K562 (cell line): Measurements from ENCODE around the gene MARCHF9.

Source experiments
- EGR1 ChIP-seq: fragments of 450-650 bp; conservative IDR thresholded peaks from 2 replicates; pipeline ENCODE4 v1.6.1; 2017; ENCODE audit warnings: mild to moderate bottlenecking
- EP300 ChIP-seq: IDR thresholded peaks from 2 replicates; pipeline ENCODE4 v1.6.1; 2012; ENCODE audit warnings: low read length, improper control_type of control experiment
- FOXA1 ChIP-seq: fragments of 450-650 bp; IDR thresholded peaks from 2 replicates; pipeline ENCODE4 v1.6.1; 2016; ENCODE audit warnings: mild to moderate bottlenecking, borderline replicate concordance
- NFYB ChIP-seq: IDR thresholded peaks from 2 replicates; pipeline ENCODE4 v1.6.1; 2011; ENCODE audit warnings: mild to moderate bottlenecking, moderate library complexity; ENCODE audit not compliant: insufficient read length; ENCODE audit errors: extremely low read depth
- NRF1 ChIP-seq, 2 experiments: fragments of 450-650 bp; IDR thresholded peaks in 1 of 2; conservative IDR thresholded peaks in 1 of 2; 2 replicates each; pipeline ENCODE4 v1.6.1; 2014; ENCODE audit warnings: mild to moderate bottlenecking in 2 of 2
- PHF20 ChIP-seq: fragments of 450-650 bp; IDR thresholded peaks from 2 replicates; pipeline ENCODE4 v1.6.1; 2018; ENCODE audit not compliant: partially characterized antibody
- POLR2A ChIP-seq: fragments of 450-650 bp; conservative IDR thresholded peaks from 2 replicates; pipeline ENCODE4 v1.6.1; 2016
- RFX5 ChIP-seq: IDR thresholded peaks from 2 replicates; pipeline ENCODE4 v1.6.1; 2011; ENCODE audit warnings: low read depth, mild to moderate bottlenecking, improper control_type of control experiment, low read length
- SIN3A ChIP-seq, 2 experiments: fragments of 150-350 bp in 1 of 2; IDR thresholded peaks; 2 replicates each; pipeline ENCODE4 v1.6.1; 2011 to 2016; ENCODE audit warnings: borderline replicate concordance in 2 of 2, low read depth in 2 of 2, low read length in 2 of 2, mild to moderate bottlenecking in 2 of 2, moderate library complexity in 2 of 2; ENCODE audit not compliant: control insufficient read depth in 1 of 2
- ZBED1 ChIP-seq: IDR thresholded peaks from 2 replicates; pipeline ENCODE4 v1.6.1; 2014
- ZBTB26 ChIP-seq: fragments of 450-650 bp; formaldehyde crosslinking; IDR thresholded peaks from 2 replicates; pipeline ENCODE4 v1.4.0; 2022; ENCODE audit warnings: missing genetic modification characterization
- ZNF644 ChIP-seq: fragments of 200-800 bp; sonication (Bioruptor generic); IDR thresholded peaks from 2 replicates; pipeline ENCODE4 v1.6.1; 2016; ENCODE audit warnings: low read depth, missing genetic modification characterization, missing compliant biosample characterization
- TF ChIP-seq, protein P1 (sequence below): fragments of 250-450 bp; sonication (Bioruptor Pico); IDR thresholded peaks from 2 replicates; pipeline ENCODE4 v1.8.0; 2022; ENCODE audit warnings: inconsistent platforms, mild to moderate bottlenecking, moderate library complexity, borderline replicate concordance
- TF ChIP-seq, protein P2 (sequence below), 3 experiments: IDR thresholded peaks in 2 of 3; conservative IDR thresholded peaks in 1 of 3; 2 replicates each; pipeline ENCODE4 v1.5.1; 2011 to 2012; ENCODE audit warnings: low read length in 3 of 3, mild to moderate bottlenecking in 3 of 3, control low read depth in 2 of 3, improper control_type of control experiment in 1 of 3, inconsistent platforms in 1 of 3, low read depth in 1 of 3, mixed read lengths in 1 of 3, moderate library complexity in 1 of 3; ENCODE audit not compliant: insufficient read depth in 2 of 3

GRCh38 chr12:57726884-57727757, 27.8 kb upstream of the MARCHF9 start:
- TF ChIP-seq PHF20 (no peak), ZBTB26 (no peak), EP300 (no peak), SIN3A (IDR thresholded peaks at IDR 0.05; ENCODE audit: borderline replicate concordance in 2 of 2, control insufficient read depth in 1 of 2, low read depth in 2 of 2, low read length in 2 of 2) (no peak), ZNF644 (tag) (no peak), POLR2A (no peak), NRF1 (conservative IDR thresholded peaks at IDR 0.05 in 1 of 2, IDR thresholded peaks at IDR 0.05 in 1 of 2) (no peak), FOXA1 (no peak), EGR1 (no peak), ZBED1 (no peak), RFX5 (no peak), NFYB (no peak)
- TF ChIP-seq, protein P1, sequence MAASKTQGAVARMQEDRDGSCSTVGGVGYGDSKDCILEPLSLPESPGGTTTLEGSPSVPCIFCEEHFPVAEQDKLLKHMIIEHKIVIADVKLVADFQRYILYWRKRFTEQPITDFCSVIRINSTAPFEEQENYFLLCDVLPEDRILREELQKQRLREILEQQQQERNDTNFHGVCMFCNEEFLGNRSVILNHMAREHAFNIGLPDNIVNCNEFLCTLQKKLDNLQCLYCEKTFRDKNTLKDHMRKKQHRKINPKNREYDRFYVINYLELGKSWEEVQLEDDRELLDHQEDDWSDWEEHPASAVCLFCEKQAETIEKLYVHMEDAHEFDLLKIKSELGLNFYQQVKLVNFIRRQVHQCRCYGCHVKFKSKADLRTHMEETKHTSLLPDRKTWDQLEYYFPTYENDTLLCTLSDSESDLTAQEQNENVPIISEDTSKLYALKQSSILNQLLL: no peak
- TF ChIP-seq, protein P2, sequence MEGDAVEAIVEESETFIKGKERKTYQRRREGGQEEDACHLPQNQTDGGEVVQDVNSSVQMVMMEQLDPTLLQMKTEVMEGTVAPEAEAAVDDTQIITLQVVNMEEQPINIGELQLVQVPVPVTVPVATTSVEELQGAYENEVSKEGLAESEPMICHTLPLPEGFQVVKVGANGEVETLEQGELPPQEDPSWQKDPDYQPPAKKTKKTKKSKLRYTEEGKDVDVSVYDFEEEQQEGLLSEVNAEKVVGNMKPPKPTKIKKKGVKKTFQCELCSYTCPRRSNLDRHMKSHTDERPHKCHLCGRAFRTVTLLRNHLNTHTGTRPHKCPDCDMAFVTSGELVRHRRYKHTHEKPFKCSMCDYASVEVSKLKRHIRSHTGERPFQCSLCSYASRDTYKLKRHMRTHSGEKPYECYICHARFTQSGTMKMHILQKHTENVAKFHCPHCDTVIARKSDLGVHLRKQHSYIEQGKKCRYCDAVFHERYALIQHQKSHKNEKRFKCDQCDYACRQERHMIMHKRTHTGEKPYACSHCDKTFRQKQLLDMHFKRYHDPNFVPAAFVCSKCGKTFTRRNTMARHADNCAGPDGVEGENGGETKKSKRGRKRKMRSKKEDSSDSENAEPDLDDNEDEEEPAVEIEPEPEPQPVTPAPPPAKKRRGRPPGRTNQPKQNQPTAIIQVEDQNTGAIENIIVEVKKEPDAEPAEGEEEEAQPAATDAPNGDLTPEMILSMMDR (IDR thresholded peaks at IDR 0.05 in 2 of 3, conservative IDR thresholded peaks at IDR 0.05 in 1 of 3; ENCODE audit: insufficient read depth in 2 of 3, low read depth in 1 of 3, low read length in 3 of 3): no peak
